Mucosa of rectum (tissue), 2 donors: ENCODE measurements around the gene GLT1D1.

Source experiments
- H3K27ac ChIP-seq, 2 donors: one replicate each; pipeline ENCODE4 v1.7.0; 2013; ENCODE audit warnings: inconsistent platforms in 2 of 2, low read depth in 2 of 2, low read length in 2 of 2
- H3K27me3 ChIP-seq, 2 donors: one replicate each; pipeline ENCODE4 v1.7.0; 2013; ENCODE audit warnings: low read length in 2 of 2; ENCODE audit not compliant: control insufficient read depth in 2 of 2, insufficient read depth in 2 of 2
- H3K36me3 ChIP-seq, 2 donors: one replicate each; pipeline ENCODE4 v1.7.0; 2013; ENCODE audit warnings: low read length in 2 of 2; ENCODE audit not compliant: control insufficient read depth in 2 of 2, insufficient read depth in 2 of 2
- H3K4me1 ChIP-seq, 2 donors: one replicate each; pipeline ENCODE4 v1.7.0; 2013; ENCODE audit warnings: low read length in 2 of 2, mild to moderate bottlenecking in 1 of 2; ENCODE audit not compliant: control insufficient read depth in 2 of 2, insufficient read depth in 2 of 2
- H3K4me3 ChIP-seq, 2 donors: one replicate each; pipeline ENCODE4 v1.7.0; 2013; ENCODE audit warnings: low read length in 2 of 2
- H3K9ac ChIP-seq, 2 donors: one replicate each; pipeline ENCODE4 v1.7.0; 2013; ENCODE audit warnings: low read length in 2 of 2, low read depth in 1 of 2, mild to moderate bottlenecking in 1 of 2
- H3K9me3 ChIP-seq, 2 donors: one replicate each; pipeline ENCODE4 v1.7.0; 2013; ENCODE audit warnings: low read length in 2 of 2; ENCODE audit not compliant: control insufficient read depth in 2 of 2
- donor health status: healthy.
- donor health status: Normal muscosa, but diverticular disease.

Gene GLT1D1

GRCh38 chr12:129016159-129016558 lies 162.9 kb downstream of the GLT1D1 start:
- Histone ChIP-seq H3K4me3 (no peak overlapping the region), H3K36me3 (no peaks in the 10 kb centered on the region), H3K27me3 (no peaks in the 10 kb centered on the region), H3K9me3 (peaks cover 0 to 3% of the 10 kb centered on the region in 2 donors), H3K27ac (no peak overlapping the region), H3K9ac (no peak overlapping the region), H3K4me1 (no peaks in the 10 kb centered on the region)

GRCh38 chr12:129025055-129025454 lies 171.8 kb downstream of the GLT1D1 start:
- Histone ChIP-seq H3K4me3 (no peak overlapping the region), H3K27me3 (no peaks in the 10 kb centered on the region), H3K27ac (no peak overlapping the region), H3K4me1 (no peaks in the 10 kb centered on the region), H3K9ac (no peak overlapping the region), H3K9me3 (peaks cover 0 to 5% of the 10 kb centered on the region in 2 donors), H3K36me3 (no peaks in the 10 kb centered on the region)

GRCh38 chr12:129028844-129029243 lies 175.6 kb downstream of the GLT1D1 start:
- Histone ChIP-seq H3K9me3 (peaks cover 0 to 5% of the 10 kb centered on the region in 2 donors), H3K27ac (no peak overlapping the region), H3K36me3 (no peaks in the 10 kb centered on the region), H3K9ac (no peak overlapping the region), H3K27me3 (no peaks in the 10 kb centered on the region), H3K4me1 (no peaks in the 10 kb centered on the region), H3K4me3 (no peak overlapping the region)
